D721Med (cell line): ENCODE data around the gene CLSTN3.

Experiments used
- DNase-seq: peaks from one replicate; pipeline ENCODE4 v3.0.0; 2011; ENCODE audit warnings: low spot score; ENCODE audit not compliant: insufficient read length
- FAIRE-seq: peaks from 2 replicates; lab custom pipeline; 2011; peaks lifted over from hg19 to GRCh38; lab: Jason Lieb, UNC
- TF ChIP-seq, protein P1 (sequence below): IDR thresholded peaks from 2 replicates; pipeline ENCODE4 v1.5.1; 2012; ENCODE audit warnings: mild to moderate bottlenecking, control low read depth; ENCODE audit not compliant: insufficient read depth; ENCODE audit errors: missing control alignments

CLSTN3 gene

GRCh38 chr12:7161811-7162210, 31.6 kb downstream of the CLSTN3 start:
- DNase-seq (no peak), FAIRE-seq (no peak)
- TF ChIP-seq, protein P1, sequence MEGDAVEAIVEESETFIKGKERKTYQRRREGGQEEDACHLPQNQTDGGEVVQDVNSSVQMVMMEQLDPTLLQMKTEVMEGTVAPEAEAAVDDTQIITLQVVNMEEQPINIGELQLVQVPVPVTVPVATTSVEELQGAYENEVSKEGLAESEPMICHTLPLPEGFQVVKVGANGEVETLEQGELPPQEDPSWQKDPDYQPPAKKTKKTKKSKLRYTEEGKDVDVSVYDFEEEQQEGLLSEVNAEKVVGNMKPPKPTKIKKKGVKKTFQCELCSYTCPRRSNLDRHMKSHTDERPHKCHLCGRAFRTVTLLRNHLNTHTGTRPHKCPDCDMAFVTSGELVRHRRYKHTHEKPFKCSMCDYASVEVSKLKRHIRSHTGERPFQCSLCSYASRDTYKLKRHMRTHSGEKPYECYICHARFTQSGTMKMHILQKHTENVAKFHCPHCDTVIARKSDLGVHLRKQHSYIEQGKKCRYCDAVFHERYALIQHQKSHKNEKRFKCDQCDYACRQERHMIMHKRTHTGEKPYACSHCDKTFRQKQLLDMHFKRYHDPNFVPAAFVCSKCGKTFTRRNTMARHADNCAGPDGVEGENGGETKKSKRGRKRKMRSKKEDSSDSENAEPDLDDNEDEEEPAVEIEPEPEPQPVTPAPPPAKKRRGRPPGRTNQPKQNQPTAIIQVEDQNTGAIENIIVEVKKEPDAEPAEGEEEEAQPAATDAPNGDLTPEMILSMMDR: no peak

DNA sequence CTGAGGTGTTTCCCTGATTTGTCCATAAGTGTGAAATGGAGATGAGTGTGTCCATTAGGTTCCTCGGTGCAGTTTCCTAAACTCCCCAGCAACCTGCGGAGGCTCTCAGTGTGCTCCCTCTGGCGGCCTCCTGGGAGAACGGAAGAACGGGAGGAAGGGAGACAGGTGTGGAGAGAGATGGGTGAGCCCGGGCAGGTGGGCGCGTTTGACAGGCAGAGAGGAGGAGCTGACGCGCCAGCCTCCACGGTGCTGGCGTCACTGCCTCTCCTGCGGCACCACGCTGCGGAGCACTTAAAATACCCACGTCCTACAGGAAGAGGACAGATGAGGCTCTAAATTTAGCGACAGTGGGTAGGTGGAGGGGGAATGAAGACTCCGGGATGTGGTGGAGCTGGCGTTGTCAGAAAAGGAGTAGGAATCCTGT, 32.5 kb downstream of the CLSTN3 start:
- TF ChIP-seq, protein P1: peak; percentile 39
- DNase-seq (no peak), FAIRE-seq (no peak)

- DNase-seq: no peak
- FAIRE-seq: no peak
- TF ChIP-seq, protein P1: no peak
Observed at GRCh38 chr12:7169951-7170350, 39.8 kb downstream of the CLSTN3 start.

GRCh38 chr12:7171854-7172253, 41.7 kb downstream of the CLSTN3 start:
- TF ChIP-seq, protein P1: no peak
- DNase-seq: no peak
- FAIRE-seq: no peak

GRCh38 chr12:7175493-7175892, 45.3 kb downstream of the CLSTN3 start:
- FAIRE-seq (no peak), DNase-seq (no peak)
- TF ChIP-seq, protein P1: no peak

DNA sequence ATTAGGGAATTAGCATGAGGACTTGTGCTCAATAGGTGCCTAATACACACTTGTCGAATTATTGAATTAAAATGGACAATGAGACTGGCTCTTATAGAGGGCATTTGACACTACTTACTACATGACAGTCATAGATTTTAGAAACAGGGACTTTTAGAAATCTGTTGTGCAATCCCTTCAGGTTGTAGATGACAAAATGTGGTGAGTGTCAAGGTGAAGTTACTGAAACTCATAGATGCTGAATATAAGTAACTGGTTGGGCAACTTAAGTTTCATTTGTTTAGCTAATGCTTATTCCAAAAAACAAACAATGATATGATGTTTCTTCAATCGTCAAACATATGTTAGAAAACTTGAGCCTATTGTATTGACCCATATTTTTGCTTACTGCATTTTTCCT, 46.4 kb downstream of the CLSTN3 start:
- DNase-seq: no peak
- no peak for FAIRE-seq
- TF ChIP-seq, protein P1: no peak

DNA sequence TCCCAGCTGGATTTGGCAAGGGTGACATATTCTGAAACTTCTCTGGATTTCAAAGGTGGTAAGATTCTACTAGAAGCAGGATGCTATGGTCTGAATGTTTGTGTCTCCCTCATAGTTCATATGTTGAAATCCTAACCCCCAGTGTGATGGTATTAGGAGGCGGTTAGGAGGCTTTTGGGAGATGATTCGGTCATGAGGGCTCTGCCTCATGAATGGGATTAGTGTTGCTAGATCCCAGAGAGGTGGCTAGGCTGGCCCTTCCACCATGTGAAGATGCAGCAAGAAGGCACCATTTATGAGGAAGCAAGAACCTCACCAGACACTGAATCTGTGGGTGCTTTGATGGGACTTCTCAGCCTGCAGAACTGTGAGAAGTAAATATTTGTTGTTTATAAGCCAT, 48.3 kb downstream of the CLSTN3 start:
- TF ChIP-seq, protein P1: no peak
- DNase-seq (no peak), FAIRE-seq (no peak)
